ENCODE data around the gene AGK.

DNA sequence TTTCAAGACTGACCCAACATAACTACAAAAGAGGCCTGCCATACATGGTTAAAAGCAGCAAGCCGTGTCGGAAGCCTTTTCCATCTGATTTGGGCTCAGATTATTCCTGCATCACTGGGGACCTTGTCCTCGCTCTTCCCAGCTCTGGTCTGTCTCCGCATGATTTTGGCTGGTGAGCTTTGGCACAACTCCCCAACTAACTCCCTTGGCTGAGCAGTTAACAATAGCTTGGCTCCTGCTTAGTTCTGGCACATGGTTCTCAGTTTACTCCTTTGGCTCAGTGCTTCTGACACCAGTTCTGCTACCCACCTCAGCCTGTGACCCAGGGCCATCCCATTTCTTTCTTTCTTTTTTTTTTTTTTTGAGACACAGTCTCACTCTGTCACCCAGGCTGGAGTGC is 17.0 kb downstream of the AGK start:
- no peak for TF ChIP-seq CTCF (conservative IDR thresholded peaks at IDR 0.05)
- no peak for TF ChIP-seq EZH2 (IDR thresholded peaks at IDR 0.05; ENCODE audit: low read depth)

Measured in PC-9 (cell line).